Esophagus muscularis mucosa (tissue), 4 donors: Measurements from ENCODE around the gene RAB40B.

Experiments
- EP300 ChIP-seq: sonication (generic); formaldehyde crosslinking; IDR thresholded peaks from one replicate; pipeline ENCODE4 v1.6.1; 2017; ENCODE audit warnings: antibody characterized with exemption
- POLR2A ChIP-seq: fragments of 450-650 bp; IDR thresholded peaks from one replicate; pipeline ENCODE4 v1.6.1; 2017; ENCODE audit warnings: antibody characterized with exemption, moderate library complexity, mild to moderate bottlenecking, low read depth
- POLR2AphosphoS5 ChIP-seq, 2 donors: sonication (generic); formaldehyde crosslinking; IDR thresholded peaks; one replicate each; pipeline ENCODE4 v1.6.1; 2017; ENCODE audit warnings: antibody characterized with exemption in 2 of 2
- TF ChIP-seq, protein P1 (sequence below), 3 experiments: fragments of 200-600 bp in 2 of 3; fragments of 450-650 bp in 1 of 3; sonication (generic) in 2 of 3; IDR thresholded peaks; one replicate each; pipeline ENCODE4 v1.5.1; 2017 to 2019; ENCODE audit warnings: antibody characterized with exemption in 3 of 3, mild to moderate bottlenecking in 2 of 3, moderate library complexity in 1 of 3

DNA sequence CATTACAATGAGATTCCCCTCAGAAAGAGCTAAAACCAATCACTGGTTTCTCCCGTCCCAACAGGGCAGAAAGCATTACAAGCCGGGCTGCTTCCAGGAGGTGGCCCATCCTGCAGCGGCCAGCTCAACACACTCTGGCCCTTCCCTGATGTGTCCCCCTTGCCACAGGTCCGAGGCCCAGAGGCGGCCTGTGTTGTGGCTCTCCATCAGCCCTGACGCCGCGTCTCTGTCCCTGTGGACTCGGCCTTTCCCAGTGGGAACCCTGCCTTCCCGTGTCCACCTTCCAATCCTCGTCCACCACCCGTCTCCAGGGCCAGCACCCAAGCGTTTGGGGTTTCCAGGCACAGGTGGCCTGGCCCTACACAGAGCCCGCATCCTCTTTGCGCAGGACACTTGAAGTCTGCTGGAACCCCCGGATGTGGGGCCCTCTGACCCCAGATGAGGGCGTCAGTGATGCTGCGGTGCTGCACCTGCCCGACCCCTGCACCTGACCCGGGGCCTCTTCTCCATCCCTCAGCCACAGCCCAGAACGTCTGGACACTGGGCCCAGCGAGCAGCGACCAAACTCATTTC lies 21.1 kb downstream of the RAB40B start:
- TF ChIP-seq, protein P1, sequence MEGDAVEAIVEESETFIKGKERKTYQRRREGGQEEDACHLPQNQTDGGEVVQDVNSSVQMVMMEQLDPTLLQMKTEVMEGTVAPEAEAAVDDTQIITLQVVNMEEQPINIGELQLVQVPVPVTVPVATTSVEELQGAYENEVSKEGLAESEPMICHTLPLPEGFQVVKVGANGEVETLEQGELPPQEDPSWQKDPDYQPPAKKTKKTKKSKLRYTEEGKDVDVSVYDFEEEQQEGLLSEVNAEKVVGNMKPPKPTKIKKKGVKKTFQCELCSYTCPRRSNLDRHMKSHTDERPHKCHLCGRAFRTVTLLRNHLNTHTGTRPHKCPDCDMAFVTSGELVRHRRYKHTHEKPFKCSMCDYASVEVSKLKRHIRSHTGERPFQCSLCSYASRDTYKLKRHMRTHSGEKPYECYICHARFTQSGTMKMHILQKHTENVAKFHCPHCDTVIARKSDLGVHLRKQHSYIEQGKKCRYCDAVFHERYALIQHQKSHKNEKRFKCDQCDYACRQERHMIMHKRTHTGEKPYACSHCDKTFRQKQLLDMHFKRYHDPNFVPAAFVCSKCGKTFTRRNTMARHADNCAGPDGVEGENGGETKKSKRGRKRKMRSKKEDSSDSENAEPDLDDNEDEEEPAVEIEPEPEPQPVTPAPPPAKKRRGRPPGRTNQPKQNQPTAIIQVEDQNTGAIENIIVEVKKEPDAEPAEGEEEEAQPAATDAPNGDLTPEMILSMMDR (IDR thresholded peaks at IDR 0.05): no peak
- TF ChIP-seq EP300 (no peak), POLR2A (no peak), POLR2AphosphoS5 (IDR thresholded peaks at IDR 0.05) (no peak)
